ENCODE data around the gene LBHD2.

DNA sequence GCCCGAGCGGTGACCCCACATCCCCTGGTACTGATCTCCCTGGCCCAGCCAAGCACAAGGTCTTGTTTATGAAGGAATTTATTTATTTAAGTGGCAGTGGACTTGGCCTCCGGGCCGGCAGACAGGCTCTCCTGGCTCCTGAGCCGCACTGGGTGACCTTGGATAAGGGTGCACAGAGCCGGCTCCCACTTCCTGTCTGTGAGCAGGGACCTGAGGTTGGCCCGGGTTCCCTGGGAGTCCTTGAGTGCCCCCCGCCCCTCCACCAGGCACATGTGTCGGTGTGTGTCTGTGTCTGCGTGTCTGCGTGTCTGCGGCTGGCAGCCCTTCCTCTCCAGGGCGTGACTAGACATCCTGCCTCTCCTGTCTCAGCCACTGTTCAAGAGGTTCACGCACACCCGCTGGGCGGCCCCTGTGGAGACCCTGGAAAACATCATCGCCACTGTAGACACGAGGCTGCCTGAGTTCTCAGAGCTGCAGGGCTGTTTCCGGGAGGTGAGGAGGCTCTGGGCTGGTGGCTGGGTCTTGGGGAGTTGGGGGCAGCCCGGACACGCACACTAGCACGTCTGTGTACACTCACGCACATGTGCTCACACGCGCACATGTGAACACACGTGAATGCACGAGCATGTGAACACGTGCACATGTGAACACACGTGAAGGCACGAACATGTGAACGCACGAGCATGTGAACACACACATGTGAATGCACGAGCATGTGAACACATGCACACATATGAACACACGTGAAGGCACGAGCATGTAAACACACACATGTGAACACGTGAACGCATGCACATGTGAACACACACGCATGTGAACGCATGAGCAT, 48.6 kb downstream of the LBHD2 start:
- TF ChIP-seq, protein P1, sequence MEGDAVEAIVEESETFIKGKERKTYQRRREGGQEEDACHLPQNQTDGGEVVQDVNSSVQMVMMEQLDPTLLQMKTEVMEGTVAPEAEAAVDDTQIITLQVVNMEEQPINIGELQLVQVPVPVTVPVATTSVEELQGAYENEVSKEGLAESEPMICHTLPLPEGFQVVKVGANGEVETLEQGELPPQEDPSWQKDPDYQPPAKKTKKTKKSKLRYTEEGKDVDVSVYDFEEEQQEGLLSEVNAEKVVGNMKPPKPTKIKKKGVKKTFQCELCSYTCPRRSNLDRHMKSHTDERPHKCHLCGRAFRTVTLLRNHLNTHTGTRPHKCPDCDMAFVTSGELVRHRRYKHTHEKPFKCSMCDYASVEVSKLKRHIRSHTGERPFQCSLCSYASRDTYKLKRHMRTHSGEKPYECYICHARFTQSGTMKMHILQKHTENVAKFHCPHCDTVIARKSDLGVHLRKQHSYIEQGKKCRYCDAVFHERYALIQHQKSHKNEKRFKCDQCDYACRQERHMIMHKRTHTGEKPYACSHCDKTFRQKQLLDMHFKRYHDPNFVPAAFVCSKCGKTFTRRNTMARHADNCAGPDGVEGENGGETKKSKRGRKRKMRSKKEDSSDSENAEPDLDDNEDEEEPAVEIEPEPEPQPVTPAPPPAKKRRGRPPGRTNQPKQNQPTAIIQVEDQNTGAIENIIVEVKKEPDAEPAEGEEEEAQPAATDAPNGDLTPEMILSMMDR (IDR thresholded peaks at IDR 0.05) = no peak
- no peak for TF ChIP-seq POLR2A (IDR thresholded peaks at IDR 0.05)

Measured in right lobe of liver (tissue), 4 donors.